GM12878 (cell line): ENCODE measurements around the gene IL5. TPM values are rescaled to one million over a fixed set of nuclear protein-coding genes. Genes with fewer than 3 reads are reported as not detected.
A peak's percentile ranks its signal among the peaks of the same experiment; 100 is the strongest.

Experiments used
- ATAC-seq: fragments of 200-7000 bp; cut with Tn5 transposase; 3 replicates; pipeline ENCODE4 v1.9.1; 2020; ENCODE audit warnings: mild to moderate bottlenecking, moderate library complexity
- BruUV-seq: library from RNA; stranded (reverse); fragments of 400-500 nt; replicated peaks from 2 replicates; lab custom pipeline; 2021; lab: Mats Ljungman, UMichigan
- CTCF ChIA-PET: fragments of 300-600 bp; sonication (Branson Sonifier 250); formaldehyde crosslinking; extraction: SDS; loops from one replicate; lab custom pipeline; 2021; ENCODE audit warnings: inconsistent platforms; lab: Yijun Ruan, JAX
- POLR2A ChIA-PET: fragments of 350-600 bp; formaldehyde crosslinking; extraction: SDS; loops from one replicate; lab custom pipeline; 2021; ENCODE audit warnings: inconsistent platforms; lab: Charles Lee
- RAD21 ChIA-PET: fragments of 300-600 bp; sonication (Branson Sonifier 250); formaldehyde crosslinking; loops from one replicate; lab custom pipeline; 2023; ENCODE audit warnings: antibody characterized with exemption; ENCODE audit not compliant: unreplicated experiment; lab: Charles Lee
- SMC1A ChIA-PET: fragments of 300-600 bp; sonication (Branson Sonifier 250); formaldehyde crosslinking; loops from one replicate; lab custom pipeline; 2023; ENCODE audit not compliant: unreplicated experiment, uncharacterized antibody; lab: Charles Lee
- DNase-seq: peaks from one replicate; pipeline ENCODE4 v3.0.0-alpha.2; 2011; ENCODE audit warnings: low read depth, low spot score
- FAIRE-seq: peaks from 3 replicates; lab custom pipeline; 2011; peaks lifted over from hg19 to GRCh38; lab: Jason Lieb, UNC
- H2AFZ ChIP-seq: 2 replicates; pipeline ENCODE4 v1.6.0; 2011; ENCODE audit warnings: low read depth, low read length, control low read depth; ENCODE audit not compliant: control insufficient read depth
- H3K27ac ChIP-seq: 2 replicates; pipeline ENCODE4 v1.5.1; 2011; ENCODE audit warnings: control low read depth; ENCODE audit not compliant: control insufficient read depth, insufficient read depth
- H3K27me3 ChIP-seq, 2 experiments: replicated peaks in 1 of 2; 2 replicates each; pipeline versions ENCODE4 v1.6.0 to v1.6.1; 2011; ENCODE audit warnings: low read length in 1 of 2; ENCODE audit not compliant: control insufficient read depth in 2 of 2, insufficient read depth in 2 of 2
- H3K36me3 ChIP-seq, 2 experiments: 2 replicates each; pipeline ENCODE4 v1.5.1; 2011; ENCODE audit warnings: low read length in 1 of 2; ENCODE audit not compliant: control insufficient read depth in 2 of 2, insufficient read depth in 2 of 2
- H3K4me1 ChIP-seq: 2 replicates; pipeline ENCODE4 v1.6.1; 2011; ENCODE audit warnings: mild to moderate bottlenecking, low read length, moderate library complexity, mixed read lengths; ENCODE audit not compliant: control insufficient read depth, insufficient read depth
- H3K4me2 ChIP-seq: 2 replicates; pipeline ENCODE4 v1.6.0; 2011; ENCODE audit warnings: control low read depth; ENCODE audit not compliant: control insufficient read depth, insufficient read depth
- H3K4me3 ChIP-seq: fragments of 200-600 bp; sonication (generic); 2 replicates; pipeline ENCODE4 v1.5.1; 2016
- H3K79me2 ChIP-seq: 2 replicates; pipeline ENCODE4 v1.6.0; 2011; ENCODE audit warnings: low read length; ENCODE audit not compliant: control insufficient read depth, insufficient read depth
- H3K9ac ChIP-seq: 2 replicates; pipeline ENCODE4 v1.8.0; 2011; ENCODE audit warnings: low read length, control low read depth, mixed read lengths; ENCODE audit not compliant: control insufficient read depth, insufficient read depth
- H3K9me3 ChIP-seq: replicated peaks from 3 replicates; pipeline ENCODE4 v1.5.1; 2011; ENCODE audit warnings: mild to moderate bottlenecking, low read length; ENCODE audit not compliant: control insufficient read depth, insufficient read depth
- H4K20me1 ChIP-seq: 2 replicates; pipeline ENCODE4 v1.6.0; 2011; ENCODE audit not compliant: control insufficient read depth, insufficient read depth
- NR2C1 ChIP-seq: fragments of 450-650 bp; IDR thresholded peaks from 2 replicates; pipeline ENCODE4 v1.6.1; 2017; ENCODE audit warnings: antibody characterized with exemption, mild to moderate bottlenecking, moderate library complexity
- POLR2A ChIP-seq: IDR thresholded peaks from 2 replicates; pipeline ENCODE4 v1.6.1; 2011; ENCODE audit warnings: low read depth, mild to moderate bottlenecking, low read length
- SKIL ChIP-seq: fragments of 450-650 bp; IDR thresholded peaks from 2 replicates; pipeline ENCODE4 v1.6.1; 2017; ENCODE audit warnings: mild to moderate bottlenecking, low read depth, inconsistent platforms; ENCODE audit not compliant: poor library complexity, severe bottlenecking
- WGBS: methylation state at CpG from one replicate; pipeline ENCODE4 v1.1.6; 2016; ENCODE audit warnings: low lambda C conversion rate; ENCODE audit not compliant: insufficient replicate concordance, insufficient coverage; ENCODE audit errors: missing lambda C conversion rate; 5-methylcytosine and 5-hydroxymethylcytosine counted together
- in situ Hi-C: fragments of 300-500 bp; cut with MboI; formaldehyde crosslinking; loops from 9 replicates; pipeline ENCODE4 v1.14.3; 2018; ENCODE audit warnings: mixed read lengths
- intact Hi-C: fragments of 100-400 bp; cut with micrococcal nuclease; formaldehyde crosslinking; loops from one replicate; pipeline ENCODE4 v1.14.2; 2022; ENCODE audit not compliant: unreplicated experiment
- polyA plus RNA-seq, 11 experiments: library from polyadenylated mRNA; depleted of rRNA in 4 of 11; unstranded in 6 of 11; stranded (reverse) in 5 of 11; fragments of >200 nt; fragmentation: Nextera tagmentation in 4 of 11; fragmentation: Illumina TruSeq in 1 of 11; extraction: Ambion mirVana in 4 of 11; extraction: Trizol in 1 of 11; gene quantifications; 1 replicate in 1 of 11; 2 replicates in 10 of 11; pipeline versions ENCODE4 v1.2.1 to v1.2.3, GENCODE V29; 2011 to 2016; ENCODE audit warnings: inconsistent platforms in 2 of 11, missing spikeins in 2 of 11, low read depth in 1 of 11
- total RNA-seq, 4 experiments: library from RNA; depleted of rRNA in 3 of 4; stranded (reverse); fragments of >200 nt in 3 of 4; fragmentation: Illumina TruSeq in 1 of 4; extraction: Trizol in 1 of 4; gene quantifications; 2 replicates each; pipeline versions ENCODE4 v1.2.1 to v1.2.3, GENCODE V29; 2013 to 2021
- TF ChIP-seq, protein P1 (sequence below): fragments of 450-650 bp; IDR thresholded peaks from 2 replicates; pipeline ENCODE4 v1.6.1; 2018; ENCODE audit warnings: borderline replicate concordance, mild to moderate bottlenecking; ENCODE audit not compliant: partially characterized antibody

Gene IL5
- total and polyA plus RNA-seq, 10 of the 15 experiments (the other 5 are each of a cell fraction or from before 2014, with no cell fraction given), result not detected

GRCh38 chr5:132528866-132529634 lies 14.3 kb downstream of the IL5 start:
- H3K36me3 ChIP-seq, result no peaks in the 10 kb centered on the region
- BruUV-seq, result no TSS peak
- CTCF ChIA-PET, result interaction anchor here (0.9 to 4.8 kb wide), 8 partner anchors 15 to 356 kb away, joined by 3 to 101 read pairs (median 7); no protein-coding TSS in a partner anchor
- WGBS, result 70% methylated on average over 6 of the region's 6 CpGs
- TF ChIP-seq SKIL (no peak), NR2C1 (no peak), POLR2A (no peak)
- TF ChIP-seq, protein P1, sequence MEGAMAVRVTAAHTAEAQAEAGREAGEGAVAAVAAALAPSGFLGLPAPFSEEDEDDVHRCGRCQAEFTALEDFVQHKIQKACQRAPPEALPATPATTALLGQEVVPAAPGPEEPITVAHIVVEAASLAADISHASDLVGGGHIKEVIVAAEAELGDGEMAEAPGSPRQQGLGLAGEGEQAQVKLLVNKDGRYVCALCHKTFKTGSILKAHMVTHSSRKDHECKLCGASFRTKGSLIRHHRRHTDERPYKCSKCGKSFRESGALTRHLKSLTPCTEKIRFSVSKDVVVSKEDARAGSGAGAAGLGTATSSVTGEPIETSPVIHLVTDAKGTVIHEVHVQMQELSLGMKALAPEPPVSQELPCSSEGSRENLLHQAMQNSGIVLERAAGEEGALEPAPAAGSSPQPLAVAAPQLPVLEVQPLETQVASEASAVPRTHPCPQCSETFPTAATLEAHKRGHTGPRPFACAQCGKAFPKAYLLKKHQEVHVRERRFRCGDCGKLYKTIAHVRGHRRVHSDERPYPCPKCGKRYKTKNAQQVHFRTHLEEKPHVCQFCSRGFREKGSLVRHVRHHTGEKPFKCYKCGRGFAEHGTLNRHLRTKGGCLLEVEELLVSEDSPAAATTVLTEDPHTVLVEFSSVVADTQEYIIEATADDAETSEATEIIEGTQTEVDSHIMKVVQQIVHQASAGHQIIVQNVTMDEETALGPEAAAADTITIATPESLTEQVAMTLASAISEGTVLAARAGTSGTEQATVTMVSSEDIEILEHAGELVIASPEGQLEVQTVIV, result no peak
- no peak overlapping the region for H3K9ac ChIP-seq
- DNase-seq (no peak), FAIRE-seq (no peak), ATAC-seq (no peak; the same call in 2 of the 3 replicates)
- H4K20me1 ChIP-seq, result no peaks in the 10 kb centered on the region
- H2AFZ ChIP-seq, result peak overlapping the region; percentile 9; the same call in 1 of the 2 replicates
- H3K27ac ChIP-seq, result no peak overlapping the region
- peaks cover 11% of the 10 kb centered on the region; the same call in 2 of the 3 replicates for H3K9me3 ChIP-seq
- H3K79me2 ChIP-seq, result no peaks in the 10 kb centered on the region
- H3K4me2 ChIP-seq, result no peak overlapping the region
- POLR2A ChIA-PET, result interaction anchor here (1.2 kb wide), 1 partner anchor 130 kb away, joined by 3 read pairs; no protein-coding TSS in a partner anchor
- H3K4me3 ChIP-seq, result no peak overlapping the region
- intact Hi-C loops, result loop anchor here (5.0 kb wide), 5 partner anchors 58 to 223 kb away; partner anchors contain the start of gene KIF3A
- in situ Hi-C loops, result loop anchor here (10.0 kb wide), 1 partner anchor 296 kb away; no protein-coding TSS in a partner anchor
- SMC1A ChIA-PET, result interaction anchor here (0.5 to 4.8 kb wide), 7 partner anchors 24 to 362 kb away, joined by 3 to 75 read pairs (median 4); no protein-coding TSS in a partner anchor
- no peaks in the 10 kb centered on the region for H3K27me3 ChIP-seq
- RAD21 ChIA-PET, result interaction anchor here (0.5 to 4.8 kb wide), 5 partner anchors 62 to 364 kb away, joined by 3 to 88 read pairs (median 3); no protein-coding TSS in a partner anchor
- peaks cover 32% of the 10 kb centered on the region for H3K4me1 ChIP-seq
